ENCODE measurements around the gene PDE4D. TPM values are rescaled to one million over a fixed set of nuclear protein-coding genes. Genes with fewer than 3 reads are reported as not detected.

Gene PDE4D
- total RNA-seq, 2 experiments from 2014 or later: 75.5 to 80.7 TPM

DNA sequence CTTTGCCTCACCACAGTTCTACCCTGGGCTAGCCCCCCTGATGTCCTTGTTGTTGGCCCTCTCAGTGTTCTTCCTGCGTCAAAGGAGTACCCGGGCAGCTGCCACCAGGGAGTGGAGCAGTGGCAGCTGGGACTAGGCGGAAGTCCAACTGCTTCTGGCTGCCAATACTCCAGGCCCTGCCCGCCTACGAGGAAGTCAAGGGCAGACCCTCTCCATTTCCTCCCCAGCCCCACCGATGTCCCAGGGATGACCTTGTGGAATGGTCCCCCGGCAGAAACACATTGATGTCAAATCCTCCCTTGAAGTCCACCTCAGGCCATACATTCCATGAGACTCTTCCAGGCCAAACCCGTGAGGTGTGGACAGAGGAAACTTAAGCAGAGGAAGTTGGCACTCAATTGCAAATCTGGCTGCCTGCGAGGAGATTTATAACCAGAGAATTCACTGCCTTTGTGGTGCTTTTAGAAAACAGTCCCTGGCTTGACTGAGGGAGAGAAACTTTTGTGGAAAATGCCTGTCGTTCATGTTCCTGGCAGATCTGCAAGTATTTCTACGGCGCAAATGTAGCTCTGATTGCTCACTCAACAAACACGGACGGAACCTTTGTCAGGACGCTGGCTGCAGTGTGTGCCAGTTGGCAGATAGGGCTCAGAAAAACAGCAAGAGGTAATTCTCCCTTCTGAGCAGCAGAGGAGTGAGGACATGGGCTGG lies 970.9 kb downstream of the PDE4D start:
- POLR2A ChIA-PET: no interaction called here
- ATAC-seq (no peak), DNase-seq (no peak)
- no peak overlapping the region for H3K27ac Mint-ChIP-seq
- H3K36me3 Mint-ChIP-seq (ENCODE audit: low read depth): no peaks in the 10 kb centered on the region
- CTCF ChIA-PET: interaction anchor here (1.4 kb wide), 1 partner anchor 112 kb away, joined by 3 read pairs; no protein-coding TSS in a partner anchor
- intact Hi-C loops (cut with micrococcal nuclease): no loop called here
- TF ChIP-seq, protein P1, sequence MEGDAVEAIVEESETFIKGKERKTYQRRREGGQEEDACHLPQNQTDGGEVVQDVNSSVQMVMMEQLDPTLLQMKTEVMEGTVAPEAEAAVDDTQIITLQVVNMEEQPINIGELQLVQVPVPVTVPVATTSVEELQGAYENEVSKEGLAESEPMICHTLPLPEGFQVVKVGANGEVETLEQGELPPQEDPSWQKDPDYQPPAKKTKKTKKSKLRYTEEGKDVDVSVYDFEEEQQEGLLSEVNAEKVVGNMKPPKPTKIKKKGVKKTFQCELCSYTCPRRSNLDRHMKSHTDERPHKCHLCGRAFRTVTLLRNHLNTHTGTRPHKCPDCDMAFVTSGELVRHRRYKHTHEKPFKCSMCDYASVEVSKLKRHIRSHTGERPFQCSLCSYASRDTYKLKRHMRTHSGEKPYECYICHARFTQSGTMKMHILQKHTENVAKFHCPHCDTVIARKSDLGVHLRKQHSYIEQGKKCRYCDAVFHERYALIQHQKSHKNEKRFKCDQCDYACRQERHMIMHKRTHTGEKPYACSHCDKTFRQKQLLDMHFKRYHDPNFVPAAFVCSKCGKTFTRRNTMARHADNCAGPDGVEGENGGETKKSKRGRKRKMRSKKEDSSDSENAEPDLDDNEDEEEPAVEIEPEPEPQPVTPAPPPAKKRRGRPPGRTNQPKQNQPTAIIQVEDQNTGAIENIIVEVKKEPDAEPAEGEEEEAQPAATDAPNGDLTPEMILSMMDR (IDR thresholded peaks at IDR 0.05): no peak
- no peak overlapping the region for H3K4me3 Mint-ChIP-seq
- peaks cover 8% of the 10 kb centered on the region for H3K27me3 Mint-ChIP-seq
- H3K4me1 Mint-ChIP-seq (ENCODE audit: low read depth): peaks cover 16% of the 10 kb centered on the region
- H3K9me3 Mint-ChIP-seq: no peaks in the 10 kb centered on the region

DNA sequence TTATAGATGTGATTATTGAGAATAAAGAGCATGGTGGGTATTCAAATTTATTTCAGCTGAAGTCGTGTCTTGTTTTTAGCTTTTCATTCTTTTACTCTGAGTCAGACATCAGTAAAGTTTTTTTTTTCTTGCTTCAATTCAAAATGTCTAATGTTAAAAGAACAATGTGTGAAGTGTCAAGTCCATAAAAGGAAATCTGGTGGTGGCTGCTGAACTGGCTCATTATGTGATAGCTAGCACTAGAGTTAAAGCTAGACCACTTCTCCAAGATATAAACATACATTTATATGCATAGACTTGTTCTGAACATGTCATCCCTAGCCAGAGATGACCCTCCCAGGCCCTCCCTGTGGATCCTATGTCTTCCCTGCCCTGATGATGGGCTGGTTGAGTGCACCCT lies 972.4 kb downstream of the PDE4D start:
- H3K4me1 Mint-ChIP-seq (ENCODE audit: low read depth): peaks cover 7% of the 10 kb centered on the region
- no peaks in the 10 kb centered on the region for H3K9me3 Mint-ChIP-seq
- POLR2A ChIA-PET: no interaction called here
- TF ChIP-seq, protein P1 (IDR thresholded peaks at IDR 0.05): no peak
- intact Hi-C loops (cut with micrococcal nuclease): no loop called here
- no peaks in the 10 kb centered on the region for H3K36me3 Mint-ChIP-seq (ENCODE audit: low read depth)
- H3K4me3 Mint-ChIP-seq: no peak overlapping the region
- ATAC-seq: no peak
- H3K27me3 Mint-ChIP-seq: no peaks in the 10 kb centered on the region
- DNase-seq: no peak
- H3K27ac Mint-ChIP-seq: no peak overlapping the region
- CTCF ChIA-PET: interaction anchor here (1.3 kb wide), 1 partner anchor 35 kb away, joined by 4 read pairs; no protein-coding TSS in a partner anchor

DNA sequence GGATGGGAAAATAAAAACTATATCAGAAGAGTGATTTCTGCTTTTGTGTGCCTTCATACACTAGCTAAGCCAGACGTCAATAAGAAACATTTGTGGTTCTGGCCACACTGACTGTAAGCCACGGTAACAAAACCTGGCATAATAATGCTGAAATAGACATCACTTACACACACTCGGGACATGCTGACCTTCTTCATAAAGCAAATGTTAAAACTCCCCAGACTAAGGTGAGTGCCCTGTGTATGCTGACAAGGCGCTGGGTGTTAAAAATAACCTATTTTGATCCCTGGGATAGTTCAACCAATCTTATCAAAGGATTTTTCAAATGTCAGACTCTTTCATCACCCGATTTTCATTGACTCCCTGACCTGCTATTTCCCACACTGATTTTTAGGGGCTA lies 973.7 kb downstream of the PDE4D start:
- H3K36me3 Mint-ChIP-seq (ENCODE audit: low read depth): no peaks in the 10 kb centered on the region

More for the DNA sequence above, 973.7 kb downstream of the PDE4D start:
- TF ChIP-seq, protein P1 (IDR thresholded peaks at IDR 0.05): no peak
- CTCF ChIA-PET: interaction anchor here (0.8 kb wide), 1 partner anchor 33 kb away, joined by 4 read pairs; no protein-coding TSS in a partner anchor
- intact Hi-C loops (cut with micrococcal nuclease): no loop called here
- DNase-seq: no peak
- H3K27me3 Mint-ChIP-seq: no peaks in the 10 kb centered on the region
- peaks cover 2% of the 10 kb centered on the region for H3K4me1 Mint-ChIP-seq (ENCODE audit: low read depth)
- POLR2A ChIA-PET: no interaction called here
- ATAC-seq: no peak
- no peaks in the 10 kb centered on the region for H3K9me3 Mint-ChIP-seq
- H3K27ac Mint-ChIP-seq: no peak overlapping the region
- H3K4me3 Mint-ChIP-seq: no peak overlapping the region

Small RNAs within 50 kb of the gene (microRNA-seq; reads per million reads assigned to microRNA genes)
- gene MIR582 (ENCODE audit: borderline microRNAs expressed, borderline replicate concordance): not detected
